Endothelial cell of umbilical vein (primary cell): Measurements from ENCODE around the gene ZSCAN4. TPM values are rescaled to one million over a fixed set of nuclear protein-coding genes. Genes with fewer than 3 reads are reported as not detected.

ENCODE experiments used
- BruUV-seq: library from RNA; stranded (reverse); fragments of 400-500 nt; replicated peaks from 2 replicates; lab custom pipeline; 2021; lab: Mats Ljungman, UMichigan
- CTCF ChIA-PET: fragments of 300-600, 350-600 bp; sonication (Branson Sonifier 250); formaldehyde crosslinking; loops from one replicate; lab custom pipeline; 2021; ENCODE audit warnings: antibody characterized with exemption, inconsistent platforms; lab: Charles Lee
- POLR2A ChIA-PET: fragments of 300-600, 350-600 bp; sonication (Branson Sonifier 250); formaldehyde crosslinking; loops from one replicate; lab custom pipeline; 2021; ENCODE audit warnings: antibody characterized with exemption, inconsistent platforms; lab: Charles Lee
- DNase-seq: peaks from one replicate; pipeline ENCODE4 v3.0.0-alpha.2; 2011; ENCODE audit warnings: low read depth, low spot score
- FAIRE-seq: peaks from 2 replicates; lab custom pipeline; 2011; peaks lifted over from hg19 to GRCh38; lab: Jason Lieb, UNC
- H2AFZ ChIP-seq: 2 replicates; pipeline ENCODE4 v1.6.0; 2012; ENCODE audit warnings: low read depth, low read length, control low read depth, inconsistent platforms
- H3K27ac ChIP-seq: 2 replicates; pipeline ENCODE4 v1.5.1; 2011; ENCODE audit warnings: low read depth, mild to moderate bottlenecking, control low read depth, low read length, moderate library complexity; ENCODE audit not compliant: insufficient read depth
- H3K27me3 ChIP-seq, 2 experiments: 2 replicates each; pipeline versions ENCODE4 v1.6.0 to v1.6.1; 2011; ENCODE audit warnings: low read length in 2 of 2, mixed read lengths in 1 of 2; ENCODE audit not compliant: control insufficient read depth in 2 of 2, insufficient read depth in 2 of 2
- H3K36me3 ChIP-seq, 2 experiments: 2 replicates in 1 of 2; 3 replicates in 1 of 2; pipeline ENCODE4 v1.5.1; 2011; ENCODE audit warnings: low read length in 2 of 2, mild to moderate bottlenecking in 1 of 2, moderate library complexity in 1 of 2; ENCODE audit not compliant: control insufficient read depth in 2 of 2, insufficient read depth in 2 of 2; ENCODE audit errors: extremely low read depth in 1 of 2
- H3K4me1 ChIP-seq: 3 replicates; pipeline ENCODE4 v1.5.1; 2011; ENCODE audit warnings: mild to moderate bottlenecking, low read length; ENCODE audit not compliant: control insufficient read depth, insufficient read depth; ENCODE audit errors: extremely low read depth
- H3K4me2 ChIP-seq: 2 replicates; pipeline ENCODE4 v1.6.1; 2011; ENCODE audit warnings: low read length, control low read depth, mixed read lengths; ENCODE audit not compliant: insufficient read depth
- H3K4me3 ChIP-seq, 3 experiments: fragments of 200-600 bp in 1 of 3; sonication (generic), shearing (Covaris generic) in 1 of 3; replicated peaks in 1 of 3; 2 replicates each; pipeline ENCODE4 v1.5.1; 2011 to 2016; ENCODE audit warnings: control low read depth in 3 of 3, low read length in 3 of 3, mild to moderate bottlenecking in 2 of 3, inconsistent platforms in 1 of 3, low read depth in 1 of 3, moderate library complexity in 1 of 3; ENCODE audit not compliant: insufficient read depth in 1 of 3
- H3K79me2 ChIP-seq: 2 replicates; pipeline ENCODE4 v1.6.0; 2012; ENCODE audit warnings: low read length, inconsistent platforms; ENCODE audit not compliant: control insufficient read depth, insufficient read depth
- H3K9ac ChIP-seq: replicated peaks from 2 replicates; pipeline ENCODE3; 2011; ENCODE audit warnings: low read length, control low read depth; ENCODE audit not compliant: insufficient read depth; ENCODE audit errors: extremely low read depth
- H3K9me1 ChIP-seq: replicated peaks from 3 replicates; pipeline ENCODE4 v1.6.0; 2011; ENCODE audit warnings: mild to moderate bottlenecking, low read length; ENCODE audit not compliant: control insufficient read depth, insufficient read depth; ENCODE audit errors: extremely low read depth
- H3K9me3 ChIP-seq: replicated peaks from 2 replicates; pipeline ENCODE4 v1.5.1; 2012; ENCODE audit warnings: low read length, inconsistent platforms; ENCODE audit not compliant: control insufficient read depth, insufficient read depth
- H4K20me1 ChIP-seq: replicated peaks from 2 replicates; pipeline ENCODE3; 2011; ENCODE audit warnings: mild to moderate bottlenecking, low read length; ENCODE audit not compliant: control insufficient read depth, insufficient read depth; ENCODE audit errors: extremely low read depth
- CTCF ChIP-seq, 2 donors: IDR thresholded peaks; 1 replicate in 1 of 2; 2 replicates in 1 of 2; pipeline ENCODE4 v1.5.1; 2011; ENCODE audit warnings: low read length in 2 of 2, mild to moderate bottlenecking in 2 of 2, moderate library complexity in 2 of 2, control low read depth in 1 of 2, inconsistent platforms in 1 of 2, low read depth in 1 of 2; ENCODE audit not compliant: insufficient read depth in 1 of 2; ENCODE audit errors: extremely low read depth in 1 of 2
- EZH2 ChIP-seq: IDR thresholded peaks from 2 replicates; pipeline ENCODE4 v1.6.1; 2012; ENCODE audit warnings: borderline replicate concordance, low read depth, mild to moderate bottlenecking, moderate library complexity, low read length, inconsistent platforms; ENCODE audit not compliant: severe bottlenecking
- FOS ChIP-seq: IDR thresholded peaks from 2 replicates; pipeline ENCODE4 v1.6.1; 2011; ENCODE audit warnings: mild to moderate bottlenecking, low read length, moderate library complexity, borderline replicate concordance; ENCODE audit not compliant: insufficient read depth
- GATA2 ChIP-seq: IDR thresholded peaks from 2 replicates; pipeline ENCODE4 v1.7.0; 2011; ENCODE audit warnings: low read depth, mild to moderate bottlenecking, moderate library complexity, mixed read lengths, low read length; ENCODE audit not compliant: insufficient read length, insufficient read depth
- JUN ChIP-seq: IDR thresholded peaks from 2 replicates; pipeline ENCODE4 v1.6.1; 2011; ENCODE audit warnings: borderline replicate concordance, low read depth; ENCODE audit not compliant: insufficient read length, insufficient read depth
- POLR2A ChIP-seq: IDR thresholded peaks from 2 replicates; pipeline ENCODE4 v1.6.1; 2012; ENCODE audit warnings: low read depth, mild to moderate bottlenecking, control low read depth, low read length
- POLR2AphosphoS5 ChIP-seq: IDR thresholded peaks from 2 replicates; pipeline ENCODE4 v1.6.1; 2012; ENCODE audit warnings: low read depth, mild to moderate bottlenecking, control low read depth, low read length, moderate library complexity; ENCODE audit not compliant: insufficient read depth
- dilution Hi-C: fragments of 300-500 bp; cut with MboI; formaldehyde crosslinking; loops from one replicate; pipeline ENCODE4 v1.15.0; 2019; ENCODE audit warnings: low sequenced_read_pairs; ENCODE audit not compliant: extremely low pct_ligation_motif_present
- intact Hi-C: fragments of 100-400 bp; cut with micrococcal nuclease; formaldehyde crosslinking; loops from one replicate; pipeline ENCODE4 v1.10.0; 2022
- polyA plus RNA-seq, 4 experiments: library from polyadenylated mRNA; depleted of rRNA in 3 of 4; stranded (reverse) in 3 of 4; unstranded in 1 of 4; fragments of >200 nt; gene quantifications; 2 replicates each; pipeline versions ENCODE4 v1.2.1 to v1.2.3, GENCODE V29; 2011 to 2012; ENCODE audit warnings: missing spikeins in 1 of 4
- total RNA-seq: library from RNA; stranded (reverse); gene quantifications from 2 replicates; pipeline ENCODE4 v1.2.3, GENCODE V29; 2021

The ZSCAN4 gene
- total and polyA plus RNA-seq, 2 donors (not counting 3 experiments of a cell fraction or from before 2014, with no cell fraction given): not detected

GRCh38 chr19:57637379-57637778 lies 31.4 kb upstream of the ZSCAN4 start:
- ChIA-PET CTCF (no interaction called here), POLR2A (no interaction called here)
- no TSS peak for BruUV-seq
- Histone ChIP-seq H3K9ac (no peak overlapping the region), H3K36me3 (peaks cover 9 to 31% of the 10 kb centered on the region in 2 experiments), H3K4me3 (no peak overlapping the region), H3K4me2 (no peak overlapping the region), H2AFZ (no peak overlapping the region), H3K9me1 (no peaks in the 10 kb centered on the region), H3K27me3 (no peaks in the 10 kb centered on the region), H3K4me1 (peaks cover 5% of the 10 kb centered on the region), H4K20me1 (no peaks in the 10 kb centered on the region), H3K9me3 (peaks cover 18% of the 10 kb centered on the region), H3K79me2 (no peaks in the 10 kb centered on the region), H3K27ac (no peak overlapping the region)
- FAIRE-seq: no peak
- dilution Hi-C loops: no loop called here
- no peak for TF ChIP-seq GATA2
- TF ChIP-seq FOS: no peak
- TF ChIP-seq EZH2: no peak
- TF ChIP-seq JUN: no peak
- no peak for TF ChIP-seq CTCF (IDR thresholded peaks at IDR 0.05; ENCODE audit: extremely low read depth in 1 of 2, insufficient read depth in 1 of 2, low read depth in 1 of 2, low read length in 2 of 2)
- TF ChIP-seq POLR2AphosphoS5: no peak
- TF ChIP-seq POLR2A: no peak
- DNase-seq: no peak
- intact Hi-C loops: loop anchor here (10.0 kb wide), 1 partner anchor 367 kb away; the partner anchor contains the start of gene ZNF606
